Osteocyte (in vitro differentiated cells): Measurements from ENCODE around the gene PACS1. TPM values are rescaled to one million over a fixed set of nuclear protein-coding genes. Genes with fewer than 3 reads are reported as not detected.

Experiments
- DNase-seq: peaks from one replicate; pipeline ENCODE4 v3.0.0; 2021; ENCODE audit warnings: mixed read lengths; ENCODE audit not compliant: unreplicated experiment; ENCODE audit errors: extremely low spot score
- H3K27ac Mint-ChIP-seq: one replicate; pipeline ENCODE4 v1.8.0; 2021; ENCODE audit warnings: mild to moderate bottlenecking, mixed read lengths; ENCODE audit not compliant: unreplicated experiment
- H3K27me3 Mint-ChIP-seq: one replicate; pipeline ENCODE4 v1.8.0; 2021; ENCODE audit warnings: mixed read lengths; ENCODE audit not compliant: unreplicated experiment
- H3K36me3 Mint-ChIP-seq: one replicate; pipeline ENCODE4 v1.8.0; 2021; ENCODE audit warnings: mixed read lengths; ENCODE audit not compliant: unreplicated experiment
- H3K4me1 Mint-ChIP-seq: one replicate; pipeline ENCODE4 v1.8.0; 2021; ENCODE audit warnings: mixed read lengths; ENCODE audit not compliant: unreplicated experiment
- H3K4me3 Mint-ChIP-seq: one replicate; pipeline ENCODE4 v1.8.0; 2021; ENCODE audit warnings: mild to moderate bottlenecking, moderate library complexity, mixed read lengths; ENCODE audit not compliant: unreplicated experiment
- H3K9me3 Mint-ChIP-seq: one replicate; pipeline ENCODE4 v1.8.0; 2021; ENCODE audit warnings: mixed read lengths; ENCODE audit not compliant: unreplicated experiment
- CTCF ChIP-seq: fragments of 200-600 bp; sonication (generic); IDR thresholded peaks from 2 replicates; pipeline ENCODE4 v1.5.0; 2021; ENCODE audit warnings: antibody characterized with exemption, mild to moderate bottlenecking, moderate library complexity
- total RNA-seq: library from RNA; stranded (reverse); gene quantifications from 2 replicates; pipeline ENCODE4 v1.2.1, GENCODE V29; 2021

Gene PACS1
- total RNA-seq, 1 donor from 2014 or later, result 83.8 TPM

- TF ChIP-seq CTCF, result no peak
- H3K27me3 Mint-ChIP-seq, result no peaks in the 10 kb centered on the region
- no peak overlapping the region for H3K27ac Mint-ChIP-seq
- no peak overlapping the region for H3K4me3 Mint-ChIP-seq
- H3K36me3 Mint-ChIP-seq, result peaks cover 8% of the 10 kb centered on the region
- DNase-seq, result no peak
- H3K4me1 Mint-ChIP-seq, result peaks cover 15% of the 10 kb centered on the region
- no peaks in the 10 kb centered on the region for H3K9me3 Mint-ChIP-seq
Measured at GRCh38 chr11:66188580-66188979, 118.5 kb downstream of the PACS1 start.

GRCh38 chr11:66189031-66189745, 119.1 kb downstream of the PACS1 start:
- Mint-ChIP-seq H3K9me3 (no peaks in the 10 kb centered on the region), H3K27me3 (no peaks in the 10 kb centered on the region), H3K36me3 (peaks cover 12% of the 10 kb centered on the region), H3K4me3 (no peak overlapping the region), H3K4me1 (peaks cover 15% of the 10 kb centered on the region), H3K27ac (no peak overlapping the region)
- DNase-seq, result no peak
- no peak for TF ChIP-seq CTCF

GRCh38 chr11:66190786-66191185, 120.7 kb downstream of the PACS1 start:
- Mint-ChIP-seq H3K4me1 (peaks cover 15% of the 10 kb centered on the region), H3K4me3 (no peak overlapping the region), H3K27me3 (no peaks in the 10 kb centered on the region), H3K9me3 (no peaks in the 10 kb centered on the region), H3K36me3 (peaks cover 18% of the 10 kb centered on the region), H3K27ac (no peak overlapping the region)
- no peak for TF ChIP-seq CTCF
- DNase-seq, result no peak

GRCh38 chr11:66192181-66192863, 122.2 kb downstream of the PACS1 start:
- H3K36me3 Mint-ChIP-seq, result peaks cover 18% of the 10 kb centered on the region
- no peaks in the 10 kb centered on the region for H3K27me3 Mint-ChIP-seq
- H3K4me3 Mint-ChIP-seq, result no peak overlapping the region
- TF ChIP-seq CTCF, result no peak
- H3K4me1 Mint-ChIP-seq, result peaks cover 15% of the 10 kb centered on the region
- no peaks in the 10 kb centered on the region for H3K9me3 Mint-ChIP-seq
- DNase-seq, result no peak
- peak overlapping the region; percentile 15 for H3K27ac Mint-ChIP-seq

- TF ChIP-seq CTCF, result no peak
- Mint-ChIP-seq H3K9me3 (peaks cover 3% of the 10 kb centered on the region), H3K4me1 (peaks cover 10% of the 10 kb centered on the region), H3K4me3 (no peak overlapping the region), H3K27ac (no peak overlapping the region), H3K36me3 (peaks cover 19% of the 10 kb centered on the region), H3K27me3 (no peaks in the 10 kb centered on the region)
- DNase-seq, result no peak
Measured at GRCh38 chr11:66194391-66194790, 124.3 kb downstream of the PACS1 start.
